ENCODE results near the gene NPR2.

The NPR2 gene

GRCh38 chr9:35801328-35802128 is 10.1 kb downstream of the NPR2 start:
- H2AFZ ChIP-seq (ENCODE audit: low read depth, low read length, severe bottlenecking), result no peak overlapping the region
- H3K9me3 ChIP-seq (ENCODE audit: insufficient read depth, low read length), result no peaks in the 10 kb centered on the region
- H3K27me3 ChIP-seq (ENCODE audit: low read length), result no peaks in the 10 kb centered on the region
- no peaks in the 10 kb centered on the region for H3K9me2 ChIP-seq (replicated peaks; ENCODE audit: insufficient read depth, low read length)
- no peak overlapping the region for H3K9ac ChIP-seq (ENCODE audit: low read length)
- H3K4me3 ChIP-seq (ENCODE audit: insufficient read depth, low read length, poor library complexity, severe bottlenecking), result no peak overlapping the region
- no peaks in the 10 kb centered on the region for H4K20me1 ChIP-seq (ENCODE audit: low read depth, low read length)
- TF ChIP-seq CTCF (IDR thresholded peaks at IDR 0.05; ENCODE audit: insufficient read depth, low read length, poor library complexity, severe bottlenecking), result no peak
- TF ChIP-seq EZH2phosphoT487 (conservative IDR thresholded peaks at IDR 0.05; ENCODE audit: low read length), result no peak
- H3K36me3 ChIP-seq (ENCODE audit: low read length), result no peaks in the 10 kb centered on the region
- no peak overlapping the region for H3K27ac ChIP-seq (ENCODE audit: low read depth, low read length)
- no peak overlapping the region for H3K4me2 ChIP-seq (ENCODE audit: low read depth, low read length, poor library complexity, severe bottlenecking)
- no peaks in the 10 kb centered on the region for H3K79me2 ChIP-seq (ENCODE audit: insufficient read depth, low read length)
- no peaks in the 10 kb centered on the region for H3F3A ChIP-seq (ENCODE audit: insufficient read depth)

- no peak overlapping the region for H3K4me3 ChIP-seq (ENCODE audit: insufficient read depth, low read length, poor library complexity, severe bottlenecking)
- H3K27ac ChIP-seq (ENCODE audit: low read depth, low read length), result no peak overlapping the region
- H3K9me2 ChIP-seq (replicated peaks; ENCODE audit: insufficient read depth, low read length), result no peaks in the 10 kb centered on the region
- H3K9ac ChIP-seq (ENCODE audit: low read length), result no peak overlapping the region
- H3K27me3 ChIP-seq (ENCODE audit: low read length), result no peaks in the 10 kb centered on the region
- H3K79me2 ChIP-seq (ENCODE audit: insufficient read depth, low read length), result no peaks in the 10 kb centered on the region
- no peaks in the 10 kb centered on the region for H3K36me3 ChIP-seq (ENCODE audit: low read length)
- H3K9me3 ChIP-seq (ENCODE audit: insufficient read depth, low read length), result no peaks in the 10 kb centered on the region
- no peak overlapping the region for H3K4me2 ChIP-seq (ENCODE audit: low read depth, low read length, poor library complexity, severe bottlenecking)
- H2AFZ ChIP-seq (ENCODE audit: low read depth, low read length, severe bottlenecking), result no peak overlapping the region
- H3F3A ChIP-seq (ENCODE audit: insufficient read depth), result no peaks in the 10 kb centered on the region
- H4K20me1 ChIP-seq (ENCODE audit: low read depth, low read length), result no peaks in the 10 kb centered on the region
- TF ChIP-seq EZH2phosphoT487 (conservative IDR thresholded peaks at IDR 0.05; ENCODE audit: low read length) (no peak), CTCF (IDR thresholded peaks at IDR 0.05; ENCODE audit: insufficient read depth, low read length, poor library complexity, severe bottlenecking) (no peak)
Measured at GRCh38 chr9:35806101-35806500, 14.7 kb downstream of the NPR2 start.

- no peak overlapping the region for H2AFZ ChIP-seq (ENCODE audit: low read depth, low read length, severe bottlenecking)
- no peak overlapping the region for H3K9ac ChIP-seq (ENCODE audit: low read length)
- no peak overlapping the region for H3K27ac ChIP-seq (ENCODE audit: low read depth, low read length)
- H3K79me2 ChIP-seq (ENCODE audit: insufficient read depth, low read length), result no peaks in the 10 kb centered on the region
- H3F3A ChIP-seq (ENCODE audit: insufficient read depth), result peaks cover 14% of the 10 kb centered on the region
- H3K9me3 ChIP-seq (ENCODE audit: insufficient read depth, low read length), result no peaks in the 10 kb centered on the region
- H3K9me2 ChIP-seq (replicated peaks; ENCODE audit: insufficient read depth, low read length), result no peaks in the 10 kb centered on the region
- no peaks in the 10 kb centered on the region for H4K20me1 ChIP-seq (ENCODE audit: low read depth, low read length)
- no peak overlapping the region for H3K4me3 ChIP-seq (ENCODE audit: insufficient read depth, low read length, poor library complexity, severe bottlenecking)
- no peaks in the 10 kb centered on the region for H3K36me3 ChIP-seq (ENCODE audit: low read length)
- TF ChIP-seq CTCF (IDR thresholded peaks at IDR 0.05; ENCODE audit: insufficient read depth, low read length, poor library complexity, severe bottlenecking) (no peak), EZH2phosphoT487 (conservative IDR thresholded peaks at IDR 0.05; ENCODE audit: low read length) (no peak)
- H3K4me2 ChIP-seq (ENCODE audit: low read depth, low read length, poor library complexity, severe bottlenecking), result no peak overlapping the region
- H3K27me3 ChIP-seq (ENCODE audit: low read length), result no peaks in the 10 kb centered on the region
Measured at GRCh38 chr9:35808433-35808832, 17.0 kb downstream of the NPR2 start.
